HL-60 (cell line): ENCODE measurements around the gene NR1H4.

Source experiments
- DNase-seq, 2 experiments: peaks; one replicate each; pipeline ENCODE4 v3.0.0-alpha.2; 2010 to 2020; ENCODE audit warnings: low read depth in 1 of 2, low spot score in 1 of 2
- H3K27ac ChIP-seq: fragments of 250-450 bp; sonication (Bioruptor Pico); replicated peaks from 2 replicates; pipeline ENCODE4 v1.5.1; 2020; ENCODE audit warnings: mild to moderate bottlenecking, moderate library complexity
- H3K27me3 ChIP-seq: fragments of 250-450 bp; sonication (Bioruptor Pico); 2 replicates; pipeline ENCODE4 v1.5.1; 2021; ENCODE audit warnings: mild to moderate bottlenecking, moderate library complexity; ENCODE audit not compliant: insufficient read depth, poor library complexity, severe bottlenecking
- H3K4me3 ChIP-seq: replicated peaks from 2 replicates; pipeline ENCODE4 v1.5.1; 2011; ENCODE audit warnings: mild to moderate bottlenecking, control low read depth, low read length; ENCODE audit not compliant: insufficient read depth
- GABPA ChIP-seq: IDR thresholded peaks from 2 replicates; pipeline ENCODE4 v1.6.1; 2012; ENCODE audit warnings: low read depth
- POLR2AphosphoS5 ChIP-seq: IDR thresholded peaks from 2 replicates; pipeline ENCODE4 v1.6.1; 2012; ENCODE audit warnings: low read depth
- SPI1 ChIP-seq: IDR thresholded peaks from 2 replicates; pipeline ENCODE4 v1.6.1; 2012; ENCODE audit warnings: low read depth, mild to moderate bottlenecking, borderline replicate concordance
- TF ChIP-seq, protein P1 (sequence below): IDR thresholded peaks from 2 replicates; pipeline ENCODE4 v1.6.1; 2012; ENCODE audit warnings: low read depth; ENCODE audit not compliant: insufficient replicate concordance
- TF ChIP-seq, protein P2 (sequence below): IDR thresholded peaks from one replicate; pipeline ENCODE4 v1.5.1; 2011; ENCODE audit warnings: low read length, control low read depth, inconsistent platforms; ENCODE audit not compliant: insufficient read depth

NR1H4 gene

GRCh38 chr12:100463661-100464060 is 10.0 kb upstream of the NR1H4 start:
- Histone ChIP-seq H3K27ac (no peak overlapping the region), H3K4me3 (no peak overlapping the region), H3K27me3 (no peaks in the 10 kb centered on the region)
- DNase-seq, result no peak
- TF ChIP-seq, protein P1, sequence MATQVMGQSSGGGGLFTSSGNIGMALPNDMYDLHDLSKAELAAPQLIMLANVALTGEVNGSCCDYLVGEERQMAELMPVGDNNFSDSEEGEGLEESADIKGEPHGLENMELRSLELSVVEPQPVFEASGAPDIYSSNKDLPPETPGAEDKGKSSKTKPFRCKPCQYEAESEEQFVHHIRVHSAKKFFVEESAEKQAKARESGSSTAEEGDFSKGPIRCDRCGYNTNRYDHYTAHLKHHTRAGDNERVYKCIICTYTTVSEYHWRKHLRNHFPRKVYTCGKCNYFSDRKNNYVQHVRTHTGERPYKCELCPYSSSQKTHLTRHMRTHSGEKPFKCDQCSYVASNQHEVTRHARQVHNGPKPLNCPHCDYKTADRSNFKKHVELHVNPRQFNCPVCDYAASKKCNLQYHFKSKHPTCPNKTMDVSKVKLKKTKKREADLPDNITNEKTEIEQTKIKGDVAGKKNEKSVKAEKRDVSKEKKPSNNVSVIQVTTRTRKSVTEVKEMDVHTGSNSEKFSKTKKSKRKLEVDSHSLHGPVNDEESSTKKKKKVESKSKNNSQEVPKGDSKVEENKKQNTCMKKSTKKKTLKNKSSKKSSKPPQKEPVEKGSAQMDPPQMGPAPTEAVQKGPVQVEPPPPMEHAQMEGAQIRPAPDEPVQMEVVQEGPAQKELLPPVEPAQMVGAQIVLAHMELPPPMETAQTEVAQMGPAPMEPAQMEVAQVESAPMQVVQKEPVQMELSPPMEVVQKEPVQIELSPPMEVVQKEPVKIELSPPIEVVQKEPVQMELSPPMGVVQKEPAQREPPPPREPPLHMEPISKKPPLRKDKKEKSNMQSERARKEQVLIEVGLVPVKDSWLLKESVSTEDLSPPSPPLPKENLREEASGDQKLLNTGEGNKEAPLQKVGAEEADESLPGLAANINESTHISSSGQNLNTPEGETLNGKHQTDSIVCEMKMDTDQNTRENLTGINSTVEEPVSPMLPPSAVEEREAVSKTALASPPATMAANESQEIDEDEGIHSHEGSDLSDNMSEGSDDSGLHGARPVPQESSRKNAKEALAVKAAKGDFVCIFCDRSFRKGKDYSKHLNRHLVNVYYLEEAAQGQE, result no peak
- TF ChIP-seq POLR2AphosphoS5 (no peak), SPI1 (no peak), GABPA (no peak)
- TF ChIP-seq, protein P2, sequence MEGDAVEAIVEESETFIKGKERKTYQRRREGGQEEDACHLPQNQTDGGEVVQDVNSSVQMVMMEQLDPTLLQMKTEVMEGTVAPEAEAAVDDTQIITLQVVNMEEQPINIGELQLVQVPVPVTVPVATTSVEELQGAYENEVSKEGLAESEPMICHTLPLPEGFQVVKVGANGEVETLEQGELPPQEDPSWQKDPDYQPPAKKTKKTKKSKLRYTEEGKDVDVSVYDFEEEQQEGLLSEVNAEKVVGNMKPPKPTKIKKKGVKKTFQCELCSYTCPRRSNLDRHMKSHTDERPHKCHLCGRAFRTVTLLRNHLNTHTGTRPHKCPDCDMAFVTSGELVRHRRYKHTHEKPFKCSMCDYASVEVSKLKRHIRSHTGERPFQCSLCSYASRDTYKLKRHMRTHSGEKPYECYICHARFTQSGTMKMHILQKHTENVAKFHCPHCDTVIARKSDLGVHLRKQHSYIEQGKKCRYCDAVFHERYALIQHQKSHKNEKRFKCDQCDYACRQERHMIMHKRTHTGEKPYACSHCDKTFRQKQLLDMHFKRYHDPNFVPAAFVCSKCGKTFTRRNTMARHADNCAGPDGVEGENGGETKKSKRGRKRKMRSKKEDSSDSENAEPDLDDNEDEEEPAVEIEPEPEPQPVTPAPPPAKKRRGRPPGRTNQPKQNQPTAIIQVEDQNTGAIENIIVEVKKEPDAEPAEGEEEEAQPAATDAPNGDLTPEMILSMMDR, result no peak

- Histone ChIP-seq H3K4me3 (no peak overlapping the region), H3K27ac (no peak overlapping the region), H3K27me3 (no peaks in the 10 kb centered on the region)
- TF ChIP-seq POLR2AphosphoS5 (no peak), GABPA (no peak), SPI1 (no peak)
- TF ChIP-seq, protein P2, result no peak
- TF ChIP-seq, protein P1, result no peak
- DNase-seq, result no peak
These were observed 9.1 kb upstream of the NR1H4 start for GRCh38 chr12:100464529-100464928.

DNA sequence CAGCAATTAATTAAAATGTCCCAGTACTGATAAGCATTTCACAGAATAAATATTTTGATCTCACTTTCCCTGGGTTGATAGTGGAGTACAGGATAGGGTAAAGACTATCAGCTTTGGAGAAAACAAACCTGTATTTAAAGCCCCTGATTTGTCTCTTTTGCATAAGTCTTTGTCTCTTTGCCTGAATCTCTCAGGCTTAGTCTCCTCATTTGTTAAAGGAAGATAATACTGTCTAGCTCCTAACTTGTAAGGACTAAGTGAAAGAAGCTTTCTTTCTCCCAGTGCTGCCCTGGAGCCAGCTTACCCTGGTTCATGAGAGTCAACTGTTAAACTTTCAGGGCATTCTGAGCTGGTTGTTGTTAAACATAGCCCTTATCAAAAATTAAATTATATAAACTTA is 5.5 kb upstream of the NR1H4 start:
- Histone ChIP-seq H3K4me3 (no peak overlapping the region), H3K27ac (no peak overlapping the region), H3K27me3 (no peaks in the 10 kb centered on the region)
- TF ChIP-seq POLR2AphosphoS5, result no peak
- TF ChIP-seq, protein P1, result no peak
- TF ChIP-seq SPI1, result no peak
- TF ChIP-seq, protein P2, result no peak
- TF ChIP-seq GABPA, result no peak
- no peak for DNase-seq
